T-helper 17 cell (primary cell): ENCODE measurements around the gene CD83. TPM values are rescaled to one million over a fixed set of nuclear protein-coding genes. Genes with fewer than 3 reads are reported as not detected.
"Not testable (repeated sequence)": the region's sequence is repeated elsewhere in the genome, so short reads cannot be mapped to it uniquely, and the experiment has no call there.

Experiments used
- ATAC-seq: fragments of 150-1000 bp; cut with Tn5 transposase; 2 replicates; pipeline ENCODE4 v1.10.0; 2021; ENCODE audit warnings: mild to moderate bottlenecking, moderate library complexity
- DNase-seq, 3 donors: peaks; one replicate each; pipeline versions ENCODE4 v3.0.0 to v3.0.0-alpha.2; 2020 to 2021
- H3K9me3 ChIP-seq: one replicate; pipeline ENCODE4 v1.7.0; 2013; ENCODE audit warnings: low read length, mild to moderate bottlenecking; ENCODE audit not compliant: control insufficient read depth, poor library complexity, severe bottlenecking
- H3K27ac Mint-ChIP-seq: one replicate; pipeline ENCODE4 v1.8.0; 2022; ENCODE audit warnings: mild to moderate bottlenecking, moderate library complexity, mixed read lengths
- H3K27me3 Mint-ChIP-seq: one replicate; pipeline ENCODE4 v1.8.0; 2022; ENCODE audit warnings: mixed read lengths
- H3K36me3 Mint-ChIP-seq: one replicate; pipeline ENCODE4 v1.8.0; 2022; ENCODE audit warnings: low read depth, mixed read lengths
- H3K4me1 Mint-ChIP-seq: one replicate; pipeline ENCODE4 v1.8.0; 2022; ENCODE audit warnings: mild to moderate bottlenecking, mixed read lengths
- H3K4me3 Mint-ChIP-seq: one replicate; pipeline ENCODE4 v1.8.0; 2022; ENCODE audit warnings: mild to moderate bottlenecking, moderate library complexity, mixed read lengths
- total RNA-seq, 4 donors: library from RNA in 2 of 4; stranded (reverse) in 2 of 4; gene quantifications; one replicate each; pipeline ENCODE4 v1.2.3 and lab custom pipeline; 2022 to 2026

CD83 gene
- total RNA-seq: 10 to 100 TPM; 62.3 to 78.7 TPM
- total RNA-seq (lab: John Stamatoyannopoulos, UW): 13.6 to 129 reads per million in 2 donors

DNA sequence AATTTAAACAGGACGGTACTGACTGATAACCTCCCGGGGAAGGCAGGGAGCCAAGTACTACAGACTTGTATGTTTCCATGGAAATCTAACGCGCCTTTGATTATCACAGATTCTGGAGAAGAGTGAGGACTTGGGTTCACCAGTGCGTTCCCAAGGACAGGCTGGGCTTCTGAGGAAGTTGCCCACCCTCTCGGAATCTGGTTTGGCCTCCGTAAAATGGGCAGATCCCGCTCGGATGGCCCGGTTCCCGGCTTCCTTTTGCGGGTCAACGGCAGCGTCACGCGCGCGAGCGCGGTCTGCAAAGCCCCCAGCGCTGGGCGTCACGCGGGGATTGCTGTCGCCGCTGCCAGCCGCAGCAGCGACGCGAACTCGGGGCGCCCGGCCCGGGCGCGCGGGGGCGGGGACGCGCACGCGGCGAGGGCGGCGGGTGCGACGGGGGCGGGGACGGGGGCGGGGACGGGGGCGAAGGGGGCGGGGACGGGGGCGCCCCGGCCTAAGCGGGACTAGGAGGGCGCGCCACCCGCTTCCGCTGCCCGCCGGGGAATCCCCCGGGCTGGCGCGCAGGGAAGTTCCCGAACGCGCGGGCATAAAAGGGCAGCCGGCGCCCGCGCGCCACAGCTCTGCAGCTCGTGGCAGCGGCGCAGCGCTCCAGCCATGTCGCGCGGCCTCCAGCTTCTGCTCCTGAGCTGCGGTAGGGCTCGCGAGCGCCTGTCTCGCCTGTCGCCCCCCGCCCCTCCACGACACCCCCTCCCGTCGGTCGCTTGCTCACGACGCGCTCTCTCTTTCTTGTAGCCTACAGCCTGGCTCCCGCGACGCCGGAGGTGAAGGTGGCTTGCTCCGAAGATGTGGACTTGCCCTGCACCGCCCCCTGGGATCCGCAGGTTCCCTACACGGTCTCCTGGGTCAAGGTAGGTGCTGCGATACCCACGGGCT, at the start of gene CD83:
Gene CD83, plus strand, starts transcription at position 615 of the 933 bp plus-strand sequence. Its CDS starts 40 bp downstream, at position 655.
- peak; percentile 87 to 91 (median 88) for DNase-seq

GRCh38 chr6:14068133-14068532, 49.4 kb upstream of the CD83 start:
- no peak overlapping the region for H3K4me3 Mint-ChIP-seq
- H3K9me3 ChIP-seq: no peaks in the 10 kb centered on the region
- ATAC-seq: no peak
- peaks cover 8% of the 10 kb centered on the region for H3K4me1 Mint-ChIP-seq
- H3K27ac Mint-ChIP-seq: no peak overlapping the region
- no peak for DNase-seq
- peaks cover 22% of the 10 kb centered on the region for H3K27me3 Mint-ChIP-seq
- peaks cover 3% of the 10 kb centered on the region for H3K36me3 Mint-ChIP-seq

More for the DNA sequence above, at the start of gene CD83:
- peak; percentile 93 for ATAC-seq
- H3K4me1 Mint-ChIP-seq: peaks cover 27% of the 10 kb centered on the region
- H3K27ac Mint-ChIP-seq: peak within 1 kb of the TSS; percentile 98
- H3K27me3 Mint-ChIP-seq: no peaks in the 10 kb centered on the region
- peak within 1 kb of the TSS; percentile 94 for H3K4me3 Mint-ChIP-seq
- H3K9me3 ChIP-seq: peaks cover 6% of the 10 kb centered on the region
- H3K36me3 Mint-ChIP-seq: no peaks in the 10 kb centered on the region

DNA sequence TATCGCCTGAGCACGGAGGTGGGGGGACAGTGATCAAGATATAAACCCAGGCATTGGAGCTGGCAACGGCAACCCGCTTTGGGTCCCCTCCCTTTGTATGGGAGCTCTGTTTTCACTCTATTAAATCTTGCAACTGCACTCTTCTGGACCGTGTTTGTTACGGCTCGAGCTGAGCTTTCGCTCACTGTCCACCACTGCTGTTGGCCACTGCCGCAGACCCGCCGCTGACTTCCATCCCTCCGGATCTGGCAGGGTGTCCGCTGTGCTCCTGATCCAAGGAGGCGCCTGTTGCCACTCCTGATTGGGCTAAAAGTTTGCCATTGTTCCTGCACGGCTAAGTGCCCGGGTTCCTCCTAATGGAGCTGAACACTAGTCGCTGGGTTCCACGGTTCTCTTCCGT, 48.9 kb upstream of the CD83 start:
- Mint-ChIP-seq H3K27ac (no peak overlapping the region), H3K27me3 (peaks cover 19% of the 10 kb centered on the region), H3K4me1 (peaks cover 10% of the 10 kb centered on the region), H3K36me3 (peaks cover 3% of the 10 kb centered on the region), H3K4me3 (no peak overlapping the region)
- DNase-seq (no peak), ATAC-seq (no peak)
- no peaks in the 10 kb centered on the region for H3K9me3 ChIP-seq

DNA sequence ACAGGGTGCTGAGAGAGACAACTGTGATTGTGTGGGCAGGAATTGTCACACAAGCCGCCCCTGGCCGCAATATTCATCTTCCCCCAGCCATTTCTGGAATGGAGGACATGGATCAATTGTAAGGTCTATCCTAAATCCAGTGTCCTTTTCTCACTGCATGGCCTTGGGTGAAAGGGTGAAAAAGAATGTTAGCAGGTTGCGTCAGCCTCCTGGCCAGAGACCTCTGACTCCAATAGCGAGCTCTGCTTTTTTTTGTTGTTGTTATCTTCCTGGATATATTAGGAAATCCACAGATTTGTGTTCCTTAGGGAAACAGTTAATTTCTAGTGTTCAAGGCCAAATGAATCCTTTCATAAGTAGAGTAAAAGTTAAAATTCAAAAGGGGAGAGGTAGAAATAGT, 47.1 kb upstream of the CD83 start:
- peaks cover 12% of the 10 kb centered on the region for H3K27me3 Mint-ChIP-seq
- DNase-seq (no peak), ATAC-seq (no peak)
- no peaks in the 10 kb centered on the region for H3K9me3 ChIP-seq
- peaks cover 24% of the 10 kb centered on the region for H3K4me1 Mint-ChIP-seq
- peaks cover 2% of the 10 kb centered on the region for H3K36me3 Mint-ChIP-seq
- no peak overlapping the region for H3K4me3 Mint-ChIP-seq
- no peak overlapping the region for H3K27ac Mint-ChIP-seq

GRCh38 chr6:14072084-14072483, 45.5 kb upstream of the CD83 start:
- Mint-ChIP-seq H3K27ac (no peak overlapping the region), H3K4me3 (no peak overlapping the region), H3K27me3 (peaks cover 1% of the 10 kb centered on the region), H3K36me3 (peaks cover 2% of the 10 kb centered on the region), H3K4me1 (peaks cover 20% of the 10 kb centered on the region)
- H3K9me3 ChIP-seq: no peaks in the 10 kb centered on the region
- no peak for DNase-seq
- no peak for ATAC-seq

DNA sequence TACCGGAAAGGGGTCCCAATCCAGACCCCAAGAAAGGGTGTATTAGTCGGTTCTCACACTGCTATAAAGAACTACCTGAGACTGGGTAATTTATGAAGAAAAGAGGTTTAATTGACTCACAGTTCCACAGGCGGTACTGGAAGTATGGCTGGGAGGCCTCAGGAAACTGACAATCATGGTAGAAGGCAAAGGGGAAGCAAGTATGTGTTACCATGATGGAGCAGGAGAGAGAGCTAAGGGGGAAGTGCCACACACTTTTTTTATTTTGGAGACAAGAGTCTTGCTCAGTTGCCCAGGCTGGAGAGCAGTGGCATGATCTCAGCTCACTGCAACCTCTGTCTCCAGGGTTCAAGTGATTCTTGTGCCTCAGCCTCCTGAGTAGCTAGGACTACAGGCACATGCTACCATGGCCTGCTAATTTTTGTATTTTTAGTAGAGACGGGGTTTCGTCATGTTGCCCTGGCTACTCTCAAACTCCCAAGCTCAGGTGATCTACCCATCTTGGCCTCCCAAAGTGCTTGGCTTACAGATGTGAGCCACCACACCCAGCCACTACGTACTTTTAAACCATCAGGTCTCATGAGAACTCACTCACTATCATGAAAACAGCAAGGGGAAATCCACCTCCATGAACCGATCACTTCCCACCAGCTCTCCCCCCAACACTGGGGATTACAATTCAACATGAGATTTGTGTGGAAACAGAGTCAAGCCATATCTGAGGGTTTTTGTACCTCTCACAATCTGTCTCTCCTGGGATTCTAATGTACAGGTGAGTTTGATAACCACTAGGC, 43.8 kb upstream of the CD83 start:
- H3K9me3 ChIP-seq, H3K27me3 Mint-ChIP-seq, H3K36me3 Mint-ChIP-seq, DNase-seq: not testable (repeated sequence)
- Mint-ChIP-seq H3K4me1 (peaks cover 20% of the 10 kb centered on the region), H3K4me3 (peak overlapping the region; percentile 92), H3K27ac (peak overlapping the region; percentile 98)
- ATAC-seq: peak; percentile 37

DNA sequence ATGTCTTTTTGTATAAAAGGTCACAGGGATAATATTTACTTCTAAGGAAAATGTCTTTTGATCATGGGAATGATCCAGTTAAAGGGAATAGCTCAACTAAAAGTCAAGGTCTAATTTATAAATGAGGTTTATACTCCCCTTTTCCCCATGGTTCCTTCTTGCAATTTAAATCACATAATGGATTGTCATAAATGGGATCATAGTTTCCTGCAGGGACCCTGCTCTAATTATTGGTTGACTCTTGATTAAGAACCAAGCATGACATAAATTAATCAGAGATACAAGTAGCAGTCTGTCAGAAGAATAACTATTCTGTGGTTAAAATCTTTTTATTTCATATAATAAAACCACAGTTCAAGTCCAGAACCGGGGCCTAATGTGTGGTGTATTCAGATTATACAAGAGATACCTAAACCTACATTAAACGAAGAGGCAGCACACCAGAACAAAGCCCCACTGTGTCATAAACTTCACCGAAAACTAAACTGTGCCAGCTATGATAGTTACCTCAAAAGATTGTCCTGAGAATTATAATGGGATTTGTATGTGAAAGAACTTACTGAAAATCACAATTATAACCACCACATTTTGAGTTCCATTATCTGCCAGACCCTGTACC, 43.0 kb upstream of the CD83 start:
- Mint-ChIP-seq H3K27me3 (no peaks in the 10 kb centered on the region), H3K36me3 (peaks cover 2% of the 10 kb centered on the region), H3K4me3 (peak overlapping the region; percentile 92), H3K27ac (peak overlapping the region; percentile 98), H3K4me1 (peaks cover 20% of the 10 kb centered on the region)
- DNase-seq (no peak), ATAC-seq (peak; percentile 51)
- H3K9me3 ChIP-seq: no peaks in the 10 kb centered on the region

- H3K4me1 Mint-ChIP-seq: peaks cover 20% of the 10 kb centered on the region
- ATAC-seq: peak; percentile 91
These were observed 42.5 kb upstream of the CD83 start for GRCh38 chr6:14075095-14075503.

GRCh38 chr6:14077193-14077867, 40.2 kb upstream of the CD83 start:
- ATAC-seq (no peak), DNase-seq (no peak)
- H3K4me3 Mint-ChIP-seq: no peak overlapping the region
- no peak overlapping the region for H3K27ac Mint-ChIP-seq
- H3K9me3 ChIP-seq: no peaks in the 10 kb centered on the region
- H3K4me1 Mint-ChIP-seq: peaks cover 18% of the 10 kb centered on the region
- peaks cover 2% of the 10 kb centered on the region for H3K36me3 Mint-ChIP-seq
- no peaks in the 10 kb centered on the region for H3K27me3 Mint-ChIP-seq

More at GRCh38 chr6:14075095-14075503, 42.5 kb upstream of the CD83 start:
- no peaks in the 10 kb centered on the region for H3K9me3 ChIP-seq
- Mint-ChIP-seq H3K27ac (peak overlapping the region; percentile 98), H3K4me3 (peak overlapping the region; percentile 92), H3K36me3 (peaks cover 2% of the 10 kb centered on the region), H3K27me3 (no peaks in the 10 kb centered on the region)
- no peak for DNase-seq

DNA sequence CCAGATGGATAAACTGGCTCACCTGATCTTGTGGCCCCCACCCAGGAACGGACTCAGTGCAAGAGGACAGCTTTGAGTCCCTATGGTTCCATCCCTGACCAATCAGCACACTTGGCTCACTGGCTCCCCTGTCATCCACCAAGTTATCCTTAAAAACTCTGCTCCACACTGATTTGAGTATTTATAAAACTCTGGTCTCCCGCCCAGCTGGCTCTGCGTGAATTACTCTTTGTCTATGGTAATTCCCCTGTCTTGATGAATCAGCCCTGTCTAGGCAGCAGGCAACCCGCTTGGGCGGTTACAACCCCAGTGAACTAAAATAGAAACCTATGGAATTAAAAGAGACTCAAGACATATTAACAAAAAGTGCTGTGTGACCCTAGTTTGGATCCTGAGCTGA, 38.1 kb upstream of the CD83 start:
- DNase-seq (no peak), ATAC-seq (no peak)
- peaks cover 2% of the 10 kb centered on the region for H3K36me3 Mint-ChIP-seq
- H3K4me3 Mint-ChIP-seq: no peak overlapping the region
- peaks cover 10% of the 10 kb centered on the region for H3K4me1 Mint-ChIP-seq
- H3K27ac Mint-ChIP-seq: no peak overlapping the region
- H3K27me3 Mint-ChIP-seq: no peaks in the 10 kb centered on the region
- H3K9me3 ChIP-seq: no peaks in the 10 kb centered on the region

DNA sequence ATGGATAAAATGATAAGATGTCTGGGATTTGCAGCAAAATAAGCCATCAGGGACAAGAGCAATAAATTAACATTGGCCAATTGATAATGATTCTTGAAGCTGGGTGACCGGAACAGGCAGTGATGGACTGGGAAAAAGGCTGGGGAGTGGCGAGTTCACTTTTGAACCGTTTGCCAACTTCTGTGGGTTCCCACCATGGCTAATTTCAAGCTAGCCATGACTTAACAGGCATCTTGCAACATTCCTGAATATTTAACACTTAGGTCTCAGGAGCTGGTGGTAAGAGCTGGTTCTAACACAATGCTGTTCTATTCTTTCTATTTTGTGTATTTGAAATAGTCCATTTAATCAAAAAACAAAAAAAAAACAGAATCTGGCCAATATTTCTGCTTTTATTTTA, 37.6 kb upstream of the CD83 start:
- H3K9me3 ChIP-seq: no peaks in the 10 kb centered on the region
- Mint-ChIP-seq H3K36me3 (peaks cover 2% of the 10 kb centered on the region), H3K4me1 (peaks cover 5% of the 10 kb centered on the region), H3K4me3 (no peak overlapping the region), H3K27ac (peak overlapping the region; percentile 6), H3K27me3 (no peaks in the 10 kb centered on the region)
- ATAC-seq (no peak), DNase-seq (no peak)

DNA sequence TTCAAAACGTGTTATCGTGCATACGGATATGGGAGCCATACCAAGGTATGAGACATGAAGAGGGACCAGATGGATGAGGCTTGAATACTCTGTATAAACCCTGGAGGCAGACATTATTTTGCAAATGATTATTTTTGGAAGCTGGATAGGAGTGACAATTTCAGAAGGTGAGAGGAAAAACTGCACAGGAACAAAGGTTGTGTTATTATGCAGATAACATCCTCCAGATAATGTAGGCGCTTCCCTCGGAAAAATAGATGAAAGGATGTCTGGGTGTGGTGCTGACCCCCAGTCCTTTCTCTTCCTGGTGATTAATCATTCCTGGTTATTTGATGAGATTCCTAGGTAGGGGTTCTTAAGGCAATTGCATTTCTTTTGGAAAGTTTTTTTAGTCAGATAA, 36.4 kb upstream of the CD83 start:
- Mint-ChIP-seq H3K36me3 (no peaks in the 10 kb centered on the region), H3K4me1 (peaks cover 4% of the 10 kb centered on the region), H3K4me3 (no peak overlapping the region), H3K27me3 (peaks cover 4% of the 10 kb centered on the region), H3K27ac (peak overlapping the region; percentile 6)
- DNase-seq: no peak
- H3K9me3 ChIP-seq: no peaks in the 10 kb centered on the region
- no peak for ATAC-seq
